IMR-90 (cell line): Measurements from ENCODE around the gene PBX4. TPM values are rescaled to one million over a fixed set of nuclear protein-coding genes. Genes with fewer than 3 reads are reported as not detected.

Source experiments
- ATAC-seq: fragments of 200-7000 bp; cut with Tn5 transposase; 2 replicates; pipeline ENCODE4 v1.9.1; 2020; ENCODE audit warnings: low read depth, mild to moderate bottlenecking, moderate library complexity
- BruUV-seq: library from RNA; stranded (reverse); fragments of 400-500 nt; replicated peaks from 2 replicates; lab custom pipeline; 2021; lab: Mats Ljungman, UMichigan
- CTCF ChIA-PET: fragments of 300-600 bp; formaldehyde crosslinking; extraction: SDS; loops from one replicate; lab custom pipeline; 2021; ENCODE audit warnings: antibody characterized with exemption; lab: Yijun Ruan, JAX
- POLR2A ChIA-PET: fragments of 300-600 bp; sonication (Branson Sonifier 250); formaldehyde crosslinking; loops from one replicate; lab custom pipeline; 2022; ENCODE audit warnings: antibody characterized with exemption; ENCODE audit not compliant: unreplicated experiment; lab: Charles Lee
- DNase-seq: peaks from one replicate; pipeline ENCODE4 v3.0.0; 2013
- H2AFZ ChIP-seq: replicated peaks from 2 replicates; pipeline ENCODE3; 2013; ENCODE audit warnings: low read length, mild to moderate bottlenecking; ENCODE audit not compliant: poor library complexity
- H2AK5ac ChIP-seq: 2 replicates; pipeline ENCODE4 v1.6.1; 2013; ENCODE audit warnings: low read depth, low read length, inconsistent platforms
- H2AK9ac ChIP-seq: replicated peaks from 2 replicates; pipeline ENCODE3; 2013; ENCODE audit warnings: mild to moderate bottlenecking, low read depth, low read length, moderate library complexity; ENCODE audit not compliant: poor library complexity
- H2BK120ac ChIP-seq: 2 replicates; pipeline ENCODE4 v1.6.1; 2013; ENCODE audit warnings: low read depth, low read length, inconsistent platforms
- H2BK15ac ChIP-seq: 3 replicates; pipeline ENCODE4 v1.6.1; 2013; ENCODE audit warnings: low read depth, low read length, inconsistent platforms
- H2BK20ac ChIP-seq: 2 replicates; pipeline ENCODE4 v1.6.1; 2013; ENCODE audit warnings: low read depth, mild to moderate bottlenecking, inconsistent platforms, low read length, moderate library complexity
- H2BK5ac ChIP-seq: 2 replicates; pipeline ENCODE4 v1.6.1; 2013; ENCODE audit warnings: mild to moderate bottlenecking, low read depth, low read length, inconsistent platforms; ENCODE audit not compliant: poor library complexity, severe bottlenecking
- H3K14ac ChIP-seq: replicated peaks from 2 replicates; pipeline ENCODE4 v1.6.1; 2013; ENCODE audit warnings: low read depth, low read length, inconsistent platforms
- H3K18ac ChIP-seq: 2 replicates; pipeline ENCODE4 v1.6.1; 2013; ENCODE audit warnings: low read depth, low read length, control low read depth
- H3K23ac ChIP-seq: 2 replicates; pipeline ENCODE4 v1.6.1; 2013; ENCODE audit warnings: low read depth, low read length, inconsistent platforms
- H3K27ac ChIP-seq: 2 replicates; pipeline ENCODE4 v1.5.1; 2013; ENCODE audit warnings: mild to moderate bottlenecking, control low read depth, low read length; ENCODE audit not compliant: insufficient read depth
- H3K27me3 ChIP-seq: 2 replicates; pipeline ENCODE4 v1.6.1; 2013; ENCODE audit warnings: low read length; ENCODE audit not compliant: control insufficient read depth, insufficient read depth
- H3K36me3 ChIP-seq: 2 replicates; pipeline ENCODE4 v1.6.1; 2013; ENCODE audit warnings: low read length, mixed read lengths; ENCODE audit not compliant: control insufficient read depth, insufficient read depth
- H3K4ac ChIP-seq: 2 replicates; pipeline ENCODE4 v1.6.1; 2013; ENCODE audit warnings: low read depth, low read length, inconsistent platforms
- H3K4me1 ChIP-seq: 2 replicates; pipeline ENCODE4 v1.6.1; 2013; ENCODE audit warnings: low read length, mixed read lengths; ENCODE audit not compliant: control insufficient read depth, insufficient read depth
- H3K4me2 ChIP-seq: 2 replicates; pipeline ENCODE4 v1.6.1; 2013; ENCODE audit warnings: low read depth, mild to moderate bottlenecking, control low read depth, low read length, moderate library complexity
- H3K4me3 ChIP-seq: 2 replicates; pipeline ENCODE4 v1.5.1; 2013; ENCODE audit warnings: low read depth, mild to moderate bottlenecking, control low read depth, low read length, moderate library complexity; ENCODE audit not compliant: insufficient read depth
- H3K56ac ChIP-seq: 2 replicates; pipeline ENCODE4 v1.6.1; 2013; ENCODE audit warnings: low read length, inconsistent platforms; ENCODE audit not compliant: insufficient read depth; ENCODE audit errors: extremely low read depth
- H3K79me1 ChIP-seq, 2 experiments: 2 replicates each; pipeline ENCODE4 v1.6.1; 2013; ENCODE audit warnings: low read length in 2 of 2, inconsistent platforms in 1 of 2, low read depth in 1 of 2
- H3K9ac ChIP-seq: 2 replicates; pipeline ENCODE4 v1.6.1; 2013; ENCODE audit warnings: low read depth, low read length, control low read depth
- H3K9me1 ChIP-seq: 2 replicates; pipeline ENCODE4 v1.6.1; 2013; ENCODE audit warnings: low read length, inconsistent platforms; ENCODE audit not compliant: insufficient read depth
- H3K9me3 ChIP-seq: 2 replicates; pipeline ENCODE4 v1.6.1; 2013; ENCODE audit warnings: low read length; ENCODE audit not compliant: control insufficient read depth, insufficient read depth
- H4K20me1 ChIP-seq: 2 replicates; pipeline ENCODE4 v1.6.1; 2013; ENCODE audit warnings: low read length, inconsistent platforms; ENCODE audit not compliant: insufficient read depth
- H4K5ac ChIP-seq: 2 replicates; pipeline ENCODE4 v1.6.1; 2013; ENCODE audit warnings: mild to moderate bottlenecking, low read depth, low read length, control low read depth
- H4K8ac ChIP-seq, 2 experiments: 2 replicates each; pipeline ENCODE4 v1.6.1; 2013; ENCODE audit warnings: low read depth in 2 of 2, low read length in 2 of 2, control low read depth in 1 of 2, inconsistent platforms in 1 of 2
- H4K91ac ChIP-seq: 2 replicates; pipeline ENCODE4 v1.6.1; 2013; ENCODE audit warnings: low read depth, low read length, inconsistent platforms; ENCODE audit not compliant: insufficient read depth
- CHD1 ChIP-seq: IDR thresholded peaks from 2 replicates; pipeline ENCODE4 v1.6.1; 2012; ENCODE audit warnings: low read depth, low read length, improper control_type of control experiment
- CTCF ChIP-seq: conservative IDR thresholded peaks from 2 replicates; pipeline ENCODE4 v1.5.1; 2012; ENCODE audit warnings: mild to moderate bottlenecking, low read depth, low read length, improper control_type of control experiment
- ELK1 ChIP-seq: fragments of 150-350 bp; IDR thresholded peaks from 2 replicates; pipeline ENCODE4 v1.6.1; 2016; ENCODE audit warnings: low read depth, mild to moderate bottlenecking, low read length, moderate library complexity, borderline replicate concordance
- USF2 ChIP-seq: fragments of 150-350 bp; IDR thresholded peaks from 2 replicates; pipeline ENCODE4 v1.6.1; 2017; ENCODE audit warnings: mild to moderate bottlenecking, antibody characterized with exemption, low read length, low read depth
- WGBS, 2 experiments: methylation state at CpG; one replicate each; pipeline versions ENCODE4 v1.1.5 to v1.1.7; 2013; ENCODE audit warnings: missing lambda C conversion rate in 2 of 2; ENCODE audit not compliant: insufficient read length in 1 of 2; ENCODE audit errors: extremely low coverage in 2 of 2; 5-methylcytosine and 5-hydroxymethylcytosine counted together
- dilution Hi-C: fragments of 300-500 bp; cut with HindIII; formaldehyde crosslinking; loops from one replicate; pipeline ENCODE4 v1.14.3; 2018; ENCODE audit warnings: low sequenced_read_pairs; ENCODE audit not compliant: unreplicated experiment
- in situ Hi-C: fragments of 300-500 bp; cut with MboI; formaldehyde crosslinking; loops from 3 replicates; pipeline ENCODE4 v1.14.3; 2019; ENCODE audit warnings: low sequenced_read_pairs, inconsistent platforms, mixed read lengths
- intact Hi-C: fragments of 100-400 bp; cut with micrococcal nuclease; formaldehyde crosslinking; loops from 2 replicates; pipeline ENCODE4 v1.10.0; 2022
- polyA plus RNA-seq, 3 experiments: library from polyadenylated mRNA; depleted of rRNA; stranded (reverse); fragments of >200 nt; gene quantifications; 2 replicates each; pipeline ENCODE4 v1.2.3, GENCODE V29; 2012; ENCODE audit warnings: low replicate concordance in 1 of 3
- total RNA-seq: library from RNA; depleted of rRNA; stranded (reverse); fragments of >200 nt; gene quantifications from 2 replicates; pipeline ENCODE4 v1.2.3, GENCODE V29; 2012

The PBX4 gene
- total and polyA plus RNA-seq, 2 of the 4 experiments (the other 2 are of a cell fraction), result 0.90 to 2.9 TPM

GRCh38 chr19:19539698-19540063 lies 78.8 kb downstream of the PBX4 start:
- Histone ChIP-seq H2BK5ac (no peak overlapping the region), H3K4me3 (no peak overlapping the region), H3K18ac (no peak overlapping the region), H2AK5ac (no peak overlapping the region), H3K36me3 (no peaks in the 10 kb centered on the region), H3K27ac (no peak overlapping the region), H3K9ac (no peak overlapping the region), H3K4ac (no peak overlapping the region), H2BK15ac (no peak overlapping the region), H3K27me3 (peaks cover 25% of the 10 kb centered on the region), H3K56ac (no peak overlapping the region), H4K91ac (no peak overlapping the region), H3K14ac (no peak overlapping the region), H3K9me3 (no peaks in the 10 kb centered on the region; the same call in 1 of the 2 replicates), H2AFZ (peak overlapping the region; percentile 67), H2BK20ac (no peak overlapping the region), H4K20me1 (no peaks in the 10 kb centered on the region; the same call in 1 of the 2 replicates), H3K9me1 (no peaks in the 10 kb centered on the region), H3K4me2 (no peak overlapping the region), H3K4me1 (no peaks in the 10 kb centered on the region; the same call in 1 of the 2 replicates), H4K8ac (no peak overlapping the region), H2BK120ac (no peak overlapping the region), H4K5ac (no peak overlapping the region), H3K23ac (no peak overlapping the region), H3K79me1 (no peaks in the 10 kb centered on the region), H2AK9ac (no peak overlapping the region)
- in situ Hi-C loops (loop anchor here (5.0 to 25.0 kb wide), 2 partner anchors 103 to 423 kb away; partner anchors contain the start of gene GMIP), intact Hi-C loops (no loop called here), dilution Hi-C loops (no loop called here)
- no peak for ATAC-seq
- ChIA-PET POLR2A (no interaction called here), CTCF (interaction anchor here (1.1 kb wide), 1 partner anchor 14 kb away, joined by 3 read pairs; no protein-coding TSS in a partner anchor)
- 41% methylated on average over 9 of the region's 19 CpGs; no CpG with 5 or more reads in 1 of the 2 experiments for WGBS, 2 experiments
- no peak for DNase-seq
- TF ChIP-seq ELK1, result no peak
- TF ChIP-seq CTCF, result no peak
- no peak for TF ChIP-seq CHD1
- TF ChIP-seq USF2, result no peak
- no TSS peak for BruUV-seq
